Hematopoietic multipotent progenitor cell treated with erythropoietin and hydrocortisone succinate and interleukin-3 and kit ligand, for 15 days (in vitro differentiated cells): ENCODE results near the gene NAGA.
A peak's percentile ranks its signal among the peaks of the same experiment; 100 is the strongest.
"Not testable (repeated sequence)": the region's sequence is repeated elsewhere in the genome, so short reads cannot be mapped to it uniquely, and the experiment has no call there.

Source experiments
- DNase-seq: peaks from one replicate; pipeline ENCODE4 v3.0.0-alpha.2; 2015; ENCODE audit warnings: low spot score

The NAGA gene

GRCh38 chr22:42070517-42071422, at the start of gene NAGA:
Gene NAGA, minus strand, starts transcription at chr22:42070812. Its CDS starts 515 bp downstream, at chr22:42070297.
- peak; percentile 98 for DNase-seq

DNA sequence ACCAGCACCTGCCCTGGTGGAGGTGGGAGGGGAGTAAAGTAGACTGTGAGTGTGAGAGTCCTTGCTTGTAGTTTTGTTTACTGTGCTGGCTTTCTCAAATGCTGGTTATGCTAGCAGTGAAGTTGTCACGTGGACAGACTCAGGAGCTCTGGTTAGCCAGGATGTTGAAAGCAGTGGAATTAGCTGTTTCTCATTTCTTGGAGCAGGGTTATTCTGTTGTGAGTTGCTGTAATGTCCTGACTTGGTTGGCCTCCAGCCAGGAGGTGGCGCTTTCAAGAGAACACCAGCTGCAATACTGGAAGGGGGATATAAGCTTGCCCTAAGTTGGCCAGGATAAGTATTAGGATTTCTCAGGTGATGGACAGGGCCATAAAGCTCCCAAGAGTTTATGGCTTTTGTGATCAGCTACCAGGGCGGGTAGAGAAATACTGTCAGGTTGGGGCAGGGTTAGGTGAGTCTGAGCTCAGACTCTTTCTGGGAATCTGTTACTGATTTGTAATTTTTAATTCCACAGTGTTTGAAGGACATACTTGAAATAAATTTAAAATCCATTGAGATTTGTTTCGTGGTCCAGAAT, 46.3 kb upstream of the NAGA start:
- no peak for DNase-seq

DNA sequence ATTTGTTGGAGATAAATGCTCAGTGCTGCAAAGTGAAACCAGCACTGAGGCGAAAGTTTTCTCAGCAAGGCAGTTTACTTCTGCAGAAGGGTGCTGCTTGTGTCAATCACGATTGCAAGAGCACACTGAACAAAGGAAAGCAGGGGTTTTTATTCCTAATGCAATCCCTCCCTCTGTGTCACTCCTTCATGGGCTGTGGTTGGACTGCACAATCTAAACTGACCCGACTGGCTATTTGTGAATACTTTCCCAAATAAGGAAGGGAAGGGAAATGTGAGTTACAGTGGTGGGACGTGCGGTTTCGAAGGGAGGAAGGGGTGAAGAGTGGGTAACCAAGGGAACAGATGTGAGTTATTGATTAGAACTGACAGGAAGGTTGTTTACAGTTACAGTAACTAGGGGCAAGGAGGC, 44.8 kb upstream of the NAGA start:
- not testable (repeated sequence) for DNase-seq

DNA sequence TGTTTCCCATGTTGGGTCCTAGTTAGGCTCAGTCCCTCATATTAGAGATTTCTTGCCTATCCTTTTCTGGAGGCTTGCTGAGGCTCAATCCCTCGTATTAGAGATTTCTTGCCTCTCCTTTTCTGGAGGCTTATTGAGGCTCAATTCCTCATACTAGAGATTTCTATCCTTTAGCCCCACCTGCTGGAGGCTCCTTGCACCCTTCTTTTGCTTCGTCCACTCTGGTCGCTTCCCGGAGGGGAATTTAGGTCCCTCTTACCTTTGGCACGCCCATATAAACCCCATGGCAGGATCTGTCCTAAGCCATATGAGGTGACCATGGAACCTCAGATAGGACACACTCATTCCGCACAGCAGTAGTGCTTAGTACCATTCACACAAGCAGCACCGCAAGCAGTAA, 44.1 kb upstream of the NAGA start:
- peak; percentile 57 for DNase-seq

DNA sequence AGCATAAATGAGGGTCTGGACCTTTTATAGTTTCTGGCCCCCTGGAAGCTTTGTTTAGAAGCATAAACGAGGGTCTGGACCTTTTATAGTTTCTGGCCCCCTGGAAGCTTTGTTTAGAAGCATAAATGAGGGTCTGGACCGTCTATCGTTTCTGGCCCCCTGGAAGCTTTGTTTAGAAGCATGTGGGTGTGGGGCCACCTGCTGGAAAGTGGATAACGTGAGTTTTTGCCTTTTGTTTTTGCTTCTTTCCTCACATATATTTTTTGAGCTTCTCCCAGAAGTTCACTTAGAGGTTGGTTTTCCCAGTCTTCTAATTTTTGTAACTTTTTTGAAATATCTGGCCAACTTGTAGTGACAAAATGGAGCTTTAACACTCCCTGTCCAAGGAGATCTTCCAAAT, 42.2 kb upstream of the NAGA start:
- not testable (repeated sequence) for DNase-seq

DNA sequence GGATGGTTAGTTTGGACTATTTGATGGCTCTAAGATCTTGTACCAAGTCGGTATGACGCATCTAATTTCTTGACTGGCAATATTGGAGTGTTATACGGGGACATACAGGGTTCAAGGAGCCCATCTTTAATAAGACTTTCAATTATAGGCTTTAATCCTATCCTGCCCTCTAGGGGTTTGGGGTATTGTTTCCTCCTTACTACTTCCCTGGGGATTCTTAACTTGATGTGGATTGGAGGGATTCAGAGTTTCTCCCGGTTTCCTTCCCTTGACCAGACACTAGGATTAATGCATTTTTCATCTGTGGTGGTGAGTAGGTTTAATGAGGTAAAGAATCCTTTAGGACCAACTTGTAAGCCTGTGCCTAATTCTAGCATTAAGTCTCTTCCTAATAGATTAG, 41.2 kb upstream of the NAGA start:
- DNase-seq = no peak

GRCh38 chr22:42108848-42109247, 38.2 kb upstream of the NAGA start:
- DNase-seq = no peak

DNA sequence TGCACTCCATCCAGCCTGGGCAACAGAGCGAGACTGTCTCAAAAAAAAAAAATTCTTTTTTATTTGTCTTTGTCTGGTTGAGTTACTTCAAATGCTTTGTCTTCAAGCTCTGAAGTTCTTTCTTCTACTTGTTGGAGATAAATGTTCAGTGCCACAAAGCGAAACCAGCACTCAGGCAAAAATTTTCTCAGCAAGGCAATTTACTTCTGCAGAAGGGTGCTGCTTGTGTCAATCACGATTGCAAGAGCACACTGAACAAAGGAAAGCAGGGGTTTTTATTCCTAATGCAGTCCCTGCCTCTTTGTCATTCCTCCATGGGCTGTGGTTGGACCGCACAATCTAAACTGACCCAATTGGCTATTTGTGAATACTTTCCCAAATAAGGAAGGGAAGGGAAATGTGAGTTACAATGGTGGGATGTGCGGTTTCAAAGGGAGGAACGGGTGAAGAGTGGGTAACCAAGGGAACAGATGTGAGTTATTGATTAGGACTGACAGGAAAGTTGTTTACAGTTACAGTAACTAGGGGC, 33.8 kb upstream of the NAGA start:
- DNase-seq = not testable (repeated sequence)

GRCh38 chr22:42101199-42101598, 30.6 kb upstream of the NAGA start:
- no peak for DNase-seq

- no peak for DNase-seq
Measured at GRCh38 chr22:42091455-42091782, 20.8 kb upstream of the NAGA start.

- peak; percentile 99 for DNase-seq
Measured at GRCh38 chr22:42090596-42091454, 20.2 kb upstream of the NAGA start, which contains the start of gene NDUFA6. Gene NDUFA6, minus strand, starts transcription at chr22:42090772. Its CDS starts 28 bp downstream, at chr22:42090744.

- no peak for DNase-seq
Measured at GRCh38 chr22:42086051-42086450, 15.4 kb upstream of the NAGA start.

DNA sequence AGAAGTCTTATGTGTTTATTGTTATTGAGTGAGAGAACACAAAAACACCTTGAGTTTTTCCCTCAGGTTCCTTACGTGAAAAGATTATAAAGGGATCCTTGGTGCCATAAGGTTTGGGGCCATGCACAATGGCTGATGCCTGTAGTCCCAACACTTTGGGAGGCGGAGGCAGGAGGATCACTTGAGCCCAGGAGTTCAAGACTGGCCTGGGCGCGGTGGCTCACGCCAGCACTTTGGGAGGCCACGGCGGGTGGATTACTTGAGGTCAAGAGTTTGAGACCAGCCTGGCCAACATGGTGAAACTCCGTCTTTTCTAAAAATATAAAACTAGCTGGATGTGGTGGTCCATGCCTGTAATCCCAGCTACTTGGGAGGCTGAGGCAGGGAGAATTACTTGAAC, 14.3 kb upstream of the NAGA start:
- no peak for DNase-seq

DNA sequence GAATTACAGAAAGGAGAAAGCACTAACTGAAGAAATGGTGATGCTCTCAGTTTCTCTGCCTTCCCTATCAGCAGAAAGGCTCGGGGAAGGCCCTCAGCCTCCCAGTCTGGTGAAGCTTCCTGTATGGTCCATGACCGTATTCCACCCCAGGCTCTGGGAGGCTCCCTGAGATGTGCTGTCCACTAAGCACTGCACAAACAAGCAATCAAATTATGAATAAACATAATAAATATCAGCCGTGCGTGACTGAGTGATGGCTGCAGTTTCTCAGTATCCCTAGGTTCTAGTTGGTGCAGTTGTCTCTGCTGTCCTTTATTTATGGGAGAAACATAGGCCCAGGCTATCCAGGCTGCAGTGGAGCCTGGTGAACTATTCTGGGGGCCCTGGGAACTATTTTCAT, 12.5 kb upstream of the NAGA start:
- no peak for DNase-seq

DNA sequence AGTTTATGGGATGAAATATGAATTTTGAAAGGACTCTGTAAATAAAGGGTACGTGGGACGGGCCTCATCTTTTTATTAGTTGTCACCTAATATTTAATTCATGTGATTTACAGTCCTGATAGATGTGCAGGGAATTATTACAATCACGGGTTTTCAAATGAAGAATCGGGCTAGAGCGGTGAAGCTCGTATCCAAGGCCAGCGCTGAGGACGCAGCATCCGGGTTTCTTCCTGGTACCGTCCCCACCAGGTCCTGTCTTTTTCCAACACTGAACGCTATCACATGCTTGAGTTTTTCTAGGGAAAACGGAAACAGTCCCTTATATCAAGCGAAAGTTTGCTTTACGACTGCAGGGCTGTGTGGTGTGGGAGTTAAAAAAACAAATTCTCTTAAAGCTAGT, 9.7 kb upstream of the NAGA start:
- no peak for DNase-seq

- DNase-seq = peak; percentile 98
Measured at GRCh38 chr22:42079319-42080251, 9.0 kb upstream of the NAGA start, which contains the start of gene SMDT1. Gene SMDT1, plus strand, starts transcription at chr22:42079700. Its CDS starts 69 bp downstream, at chr22:42079769.

DNA sequence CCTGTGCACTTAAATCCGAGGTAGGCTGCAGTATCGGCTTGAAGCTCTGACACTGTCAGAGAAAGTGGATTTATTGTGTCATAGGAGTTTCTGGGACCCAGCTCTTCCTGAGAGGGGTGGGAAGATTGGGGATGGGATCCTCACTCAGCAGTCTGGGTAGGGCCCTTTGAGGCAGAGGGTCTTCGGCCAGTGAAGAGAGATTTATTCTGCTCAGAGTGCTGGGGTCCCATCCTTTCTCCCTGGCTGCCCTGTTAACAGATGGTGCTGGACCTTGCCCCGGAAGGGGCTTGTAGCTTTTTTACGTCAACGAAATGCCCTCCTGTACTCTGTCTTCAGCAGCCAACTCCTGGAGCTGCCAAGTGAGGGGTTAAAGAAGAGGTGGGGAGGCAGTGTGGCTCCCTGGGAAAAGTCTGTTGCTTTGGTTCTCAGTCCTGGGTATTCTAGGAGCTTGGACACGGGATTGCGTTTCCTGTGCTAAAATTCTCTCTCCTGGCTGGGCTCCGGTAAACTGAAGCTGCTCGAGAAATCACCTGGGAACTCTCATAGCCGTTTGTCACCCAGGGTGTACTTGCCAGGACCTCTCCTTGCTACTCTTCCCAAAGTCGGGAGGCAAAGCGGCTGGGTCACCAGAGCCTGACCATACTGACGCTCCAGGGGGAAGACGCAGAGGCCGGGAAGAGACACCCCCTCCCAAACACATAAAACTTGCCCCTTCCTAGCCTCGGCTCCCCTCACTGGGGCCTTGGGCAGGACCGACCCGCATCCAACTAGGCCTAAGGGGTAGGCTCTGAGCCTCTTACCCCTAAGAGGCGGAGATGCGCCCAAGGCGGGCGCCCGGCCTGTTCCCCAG, 8.1 kb upstream of the NAGA start:
- DNase-seq = no peak

GRCh38 chr22:42077486-42078125, 7.0 kb upstream of the NAGA start:
- no peak for DNase-seq

- DNase-seq = no peak
Measured at GRCh38 chr22:42076764-42077485, 6.3 kb upstream of the NAGA start.
